Measurements from ENCODE around the gene LITAF. TPM values are rescaled to one million over a fixed set of nuclear protein-coding genes. Genes with fewer than 3 reads are reported as not detected.

The LITAF gene
- total RNA-seq, 4 donors from 2014 or later: 54.8 to 73.0 (median 65.3) TPM

- Histone ChIP-seq H3K9me3 (peaks cover 0 to 5% (median 0%) of the 10 kb centered on the region in 4 donors), H3K27ac (peak overlapping the region; percentile 96 to 99 (median 98)), H3K36me3 (no peaks in the 10 kb centered on the region), H3K4me3 (peak overlapping the region; percentile 71 to 91 (median 80)), H3K27me3 (no peaks in the 10 kb centered on the region), H3K4me1 (peaks cover 0 to 58% (median 25%) of the 10 kb centered on the region in 4 donors)
- 1% methylated on average over 24 to 36 of the region's 48 CpGs for WGBS, 2 donors
- no peak for DNase-seq (ENCODE audit: low spot score in 2 of 2)
- TF ChIP-seq CTCF (IDR thresholded peaks at IDR 0.05) (peak in 2 of 5 experiments; percentile 11 to 45), EP300 (IDR thresholded peaks at IDR 0.05) (no peak)
These were observed 302 bp downstream of the LITAF start for GRCh38 chr16:11586378-11586855.

GRCh38 chr16:11585460-11586377 lies 1.0 kb downstream of the LITAF start:
- Histone ChIP-seq H3K36me3 (no peaks in the 10 kb centered on the region), H3K4me3 (peak overlapping the region; percentile 71 to 91 (median 80)), H3K9me3 (peaks cover 0 to 5% (median 0%) of the 10 kb centered on the region in 4 donors), H3K27me3 (no peaks in the 10 kb centered on the region), H3K27ac (peak overlapping the region; percentile 96 to 99 (median 98)), H3K4me1 (peaks cover 0 to 65% (median 26%) of the 10 kb centered on the region in 4 donors)
- TF ChIP-seq CTCF (IDR thresholded peaks at IDR 0.05): no peak
- TF ChIP-seq EP300 (IDR thresholded peaks at IDR 0.05): peak in 1 of 2 donors; percentile 61
- TF ChIP-seq POLR2A (IDR thresholded peaks at IDR 0.05): peak in 1 of 2 donors; percentile 24
- 8 to 21% methylated on average over 24 to 26 of the region's 29 CpGs for WGBS, 2 donors
- no peak for DNase-seq (ENCODE audit: low spot score in 2 of 2)

GRCh38 chr16:11583889-11584565 lies 2.7 kb downstream of the LITAF start:
- Histone ChIP-seq H3K4me1 (peaks cover 0 to 79% (median 31%) of the 10 kb centered on the region in 4 donors), H3K27ac (peak overlapping the region; percentile 31 to 98 (median 66)), H3K4me3 (peak overlapping the region in 3 of 4 donors; percentile 9 to 21 (median 15)), H3K9me3 (peaks cover 0 to 5% (median 0%) of the 10 kb centered on the region in 4 donors), H3K27me3 (no peaks in the 10 kb centered on the region), H3K36me3 (no peaks in the 10 kb centered on the region)
- WGBS, 2 donors: 25 to 27% methylated on average over 7 of the region's 7 CpGs
- TF ChIP-seq EP300 (IDR thresholded peaks at IDR 0.05) (peak in 1 of 2 donors; percentile 46), CTCF (IDR thresholded peaks at IDR 0.05) (no peak)
- DNase-seq (ENCODE audit: low spot score in 2 of 2): no peak

- Histone ChIP-seq H3K27me3 (no peaks in the 10 kb centered on the region), H3K4me1 (peaks cover 0 to 82% (median 31%) of the 10 kb centered on the region in 4 donors), H3K9me3 (peaks cover 0 to 5% (median 0%) of the 10 kb centered on the region in 4 donors), H3K4me3 (no peak overlapping the region), H3K36me3 (no peaks in the 10 kb centered on the region), H3K27ac (peak overlapping the region; percentile 31 to 98 (median 78))
- TF ChIP-seq POLR2A (IDR thresholded peaks at IDR 0.05) (no peak), EP300 (IDR thresholded peaks at IDR 0.05) (peak in 1 of 2 donors; percentile 10)
- 27 to 37% methylated on average over 7 of the region's 7 CpGs for WGBS, 2 donors
- DNase-seq (ENCODE audit: low spot score in 2 of 2): no peak
These were observed 3.6 kb downstream of the LITAF start for GRCh38 chr16:11583166-11583565.

GRCh38 chr16:11582157-11582814 lies 4.4 kb downstream of the LITAF start:
- peak overlapping the region; percentile 31 to 98 (median 78) for H3K27ac ChIP-seq
- peaks cover 0 to 79% (median 31%) of the 10 kb centered on the region in 4 donors for H3K4me1 ChIP-seq
- whole genome bisulfite sequencing, 2 donors: 37 to 48% methylated on average over 7 of the region's 7 CpGs
- TF ChIP-seq EP300 (IDR thresholded peaks at IDR 0.05) (no peak), CTCF (IDR thresholded peaks at IDR 0.05) (no peak), POLR2A (IDR thresholded peaks at IDR 0.05) (no peak)
- no peaks in the 10 kb centered on the region for H3K36me3 ChIP-seq
- H3K9me3 ChIP-seq: peaks cover 0 to 5% (median 0%) of the 10 kb centered on the region in 4 donors
- no peak for DNase-seq (ENCODE audit: low spot score in 2 of 2)
- H3K4me3 ChIP-seq: no peak overlapping the region
- H3K27me3 ChIP-seq: no peaks in the 10 kb centered on the region
